Fibroblast of villous mesenchyme (primary cell): ENCODE data around the gene BOK. TPM values are rescaled to one million over a fixed set of nuclear protein-coding genes. Genes with fewer than 3 reads are reported as not detected.

ENCODE experiments used
- DNase-seq: peaks from one replicate; pipeline ENCODE4 v3.0.0-alpha.2; 2010; ENCODE audit warnings: low read depth
- H3K4me3 ChIP-seq: 2 replicates; pipeline ENCODE4 v1.5.1; 2011; ENCODE audit warnings: low read depth, mild to moderate bottlenecking, low read length
- total RNA-seq: library from RNA; depleted of rRNA; stranded (reverse); fragments of >200 nt; gene quantifications from 2 replicates; pipeline ENCODE4 v1.2.3, GENCODE V29; 2012
- TF ChIP-seq, protein P1 (sequence below): IDR thresholded peaks from 2 replicates; pipeline ENCODE4 v1.5.1; 2012; ENCODE audit warnings: low read depth, mild to moderate bottlenecking, low read length; ENCODE audit not compliant: insufficient read depth

Gene BOK
- total RNA-seq, 1 donor: 54.0 TPM

GRCh38 chr2:241532733-241533601 is 25.6 kb upstream of the BOK start:
- no peak overlapping the region for H3K4me3 ChIP-seq
- no peak for DNase-seq
- TF ChIP-seq, protein P1, sequence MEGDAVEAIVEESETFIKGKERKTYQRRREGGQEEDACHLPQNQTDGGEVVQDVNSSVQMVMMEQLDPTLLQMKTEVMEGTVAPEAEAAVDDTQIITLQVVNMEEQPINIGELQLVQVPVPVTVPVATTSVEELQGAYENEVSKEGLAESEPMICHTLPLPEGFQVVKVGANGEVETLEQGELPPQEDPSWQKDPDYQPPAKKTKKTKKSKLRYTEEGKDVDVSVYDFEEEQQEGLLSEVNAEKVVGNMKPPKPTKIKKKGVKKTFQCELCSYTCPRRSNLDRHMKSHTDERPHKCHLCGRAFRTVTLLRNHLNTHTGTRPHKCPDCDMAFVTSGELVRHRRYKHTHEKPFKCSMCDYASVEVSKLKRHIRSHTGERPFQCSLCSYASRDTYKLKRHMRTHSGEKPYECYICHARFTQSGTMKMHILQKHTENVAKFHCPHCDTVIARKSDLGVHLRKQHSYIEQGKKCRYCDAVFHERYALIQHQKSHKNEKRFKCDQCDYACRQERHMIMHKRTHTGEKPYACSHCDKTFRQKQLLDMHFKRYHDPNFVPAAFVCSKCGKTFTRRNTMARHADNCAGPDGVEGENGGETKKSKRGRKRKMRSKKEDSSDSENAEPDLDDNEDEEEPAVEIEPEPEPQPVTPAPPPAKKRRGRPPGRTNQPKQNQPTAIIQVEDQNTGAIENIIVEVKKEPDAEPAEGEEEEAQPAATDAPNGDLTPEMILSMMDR: no peak

- no peak overlapping the region for H3K4me3 ChIP-seq
- no peak for DNase-seq
- TF ChIP-seq, protein P1: no peak
Measured at GRCh38 chr2:241534293-241534692, 24.3 kb upstream of the BOK start.

DNA sequence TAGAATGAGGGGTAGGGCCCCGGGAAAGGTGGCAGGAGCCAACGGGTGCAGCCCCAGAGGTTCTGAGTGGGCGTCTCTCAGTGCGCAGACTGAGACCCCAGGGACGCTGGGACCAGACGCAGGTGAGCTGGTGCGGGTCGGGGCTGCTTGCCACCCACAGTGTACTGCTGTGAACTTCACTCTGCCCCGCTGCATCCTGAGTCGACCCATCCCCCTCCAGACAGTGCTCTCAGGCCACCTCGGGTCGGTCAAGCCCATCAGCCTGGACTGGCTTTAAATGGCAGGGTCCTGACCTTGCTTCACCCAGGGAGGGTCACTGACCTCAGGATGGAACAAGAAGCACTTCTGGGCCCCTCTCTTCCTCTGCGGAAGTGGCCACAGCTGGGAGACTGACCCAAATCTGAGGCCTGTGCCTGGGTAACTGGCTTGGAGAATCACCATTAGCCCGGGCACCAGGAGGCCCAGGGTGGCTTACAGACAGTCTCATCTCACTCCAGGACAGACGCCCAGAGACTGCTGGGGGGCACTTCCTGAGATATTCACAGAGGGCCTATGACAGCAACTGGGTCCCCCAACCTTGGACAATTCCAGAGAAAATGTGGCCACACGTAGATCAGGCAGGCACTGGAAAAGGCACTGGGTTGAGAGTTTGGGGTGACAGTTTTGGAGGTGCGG is 23.7 kb upstream of the BOK start:
- TF ChIP-seq, protein P1: no peak
- H3K4me3 ChIP-seq: no peak overlapping the region
- DNase-seq: no peak

- TF ChIP-seq, protein P1: no peak
- no peak for DNase-seq
- H3K4me3 ChIP-seq: no peak overlapping the region
Measured at GRCh38 chr2:241535871-241536655, 22.5 kb upstream of the BOK start.

GRCh38 chr2:241538838-241539615 is 19.5 kb upstream of the BOK start:
- DNase-seq: no peak
- H3K4me3 ChIP-seq: no peak overlapping the region
- TF ChIP-seq, protein P1: no peak
